GM18499 (cell line): ENCODE measurements around the gene NIPAL4.

Experiments
- ATAC-seq: cut with Tn5 transposase; IDR thresholded peaks from one replicate; pipeline ENCODE4 v1.9.1; 2021; ENCODE audit warnings: moderate number of reproducible peaks; ENCODE audit not compliant: insufficient read depth, unreplicated experiment

Gene NIPAL4

DNA sequence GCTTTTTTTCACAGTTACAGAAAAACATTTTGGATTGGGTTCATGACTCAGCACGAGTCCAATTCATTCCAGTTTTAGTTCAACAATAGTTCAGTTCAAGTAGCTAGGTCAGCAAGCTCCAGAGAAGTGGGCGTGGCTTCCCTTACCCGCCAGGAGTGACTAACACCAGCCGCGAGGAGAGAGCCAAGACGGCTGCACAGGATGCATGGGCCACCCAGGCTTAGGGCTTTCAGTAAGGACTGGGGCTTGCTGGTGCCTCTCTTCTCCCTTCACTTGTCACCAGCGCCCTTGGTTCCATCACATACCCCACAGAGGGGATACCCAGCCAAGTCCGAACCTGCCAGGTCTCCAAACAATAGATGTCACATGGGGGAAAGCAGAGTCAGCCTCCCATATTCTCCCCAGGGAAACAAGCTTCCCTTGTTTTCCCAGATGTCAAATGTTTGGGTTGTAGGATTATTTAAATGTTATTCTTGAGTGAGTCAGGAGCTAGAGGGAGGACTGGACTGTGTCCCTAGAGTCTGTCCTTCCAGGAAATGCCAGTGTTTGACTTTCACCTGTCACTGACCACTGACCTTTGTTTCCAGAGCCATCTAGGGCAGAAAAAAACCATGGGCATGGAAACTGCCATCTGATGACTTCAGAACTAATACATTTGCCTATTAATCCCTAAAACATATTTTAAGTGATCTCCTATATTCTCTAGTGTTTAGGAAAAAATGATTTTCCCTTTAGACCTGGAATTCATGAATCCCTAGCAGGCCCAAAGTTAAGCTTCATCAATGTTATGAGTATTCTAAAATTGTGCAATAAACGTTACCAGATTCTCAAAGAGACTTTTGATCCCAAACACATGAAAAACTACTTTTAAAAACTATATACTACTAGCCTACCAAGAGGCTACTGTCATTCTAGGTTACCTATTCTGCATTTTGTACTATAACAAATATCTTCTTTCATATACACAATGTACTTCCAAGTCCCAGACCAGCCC lies 51.9 kb downstream of the NIPAL4 start:
- no peak for ATAC-seq

DNA sequence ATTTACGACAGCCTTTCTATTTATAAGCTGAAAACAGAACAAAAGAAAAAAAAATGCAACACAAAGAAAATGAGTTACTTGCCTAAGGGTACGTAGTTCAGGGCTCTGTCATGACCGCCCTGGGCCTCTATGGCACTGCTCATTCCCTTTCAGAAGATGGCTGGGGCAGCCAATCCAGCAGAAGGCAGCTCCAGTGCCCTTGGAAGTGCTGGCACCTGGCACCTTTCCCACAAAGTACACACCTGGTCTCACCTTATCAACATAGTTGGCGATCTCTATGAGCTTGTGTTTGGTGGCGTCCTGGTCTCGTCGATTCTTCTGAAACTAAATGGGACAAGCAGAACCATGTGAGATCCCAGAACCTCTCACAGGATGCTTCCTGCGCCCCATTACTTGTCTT lies 53.2 kb downstream of the NIPAL4 start:
- ATAC-seq = no peak

DNA sequence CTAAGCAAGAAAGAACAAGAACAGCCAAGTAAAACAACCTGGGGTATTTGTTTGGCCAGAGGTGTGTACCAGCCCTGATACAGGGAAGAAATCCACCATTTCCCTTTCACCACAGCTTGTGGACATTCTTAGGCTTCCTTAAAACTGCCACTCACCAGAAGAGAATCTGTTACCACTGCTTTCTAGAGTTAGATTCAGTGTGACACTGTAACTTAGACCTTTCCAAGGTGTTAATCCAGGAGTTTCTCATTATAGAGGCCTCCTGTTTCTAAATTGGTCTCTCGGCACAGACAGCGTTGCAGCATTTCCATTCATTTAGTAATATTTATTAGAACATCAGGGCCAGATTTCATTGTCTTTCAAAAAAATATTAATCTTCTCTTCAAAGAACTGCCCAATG lies 55.0 kb downstream of the NIPAL4 start:
- ATAC-seq = no peak

DNA sequence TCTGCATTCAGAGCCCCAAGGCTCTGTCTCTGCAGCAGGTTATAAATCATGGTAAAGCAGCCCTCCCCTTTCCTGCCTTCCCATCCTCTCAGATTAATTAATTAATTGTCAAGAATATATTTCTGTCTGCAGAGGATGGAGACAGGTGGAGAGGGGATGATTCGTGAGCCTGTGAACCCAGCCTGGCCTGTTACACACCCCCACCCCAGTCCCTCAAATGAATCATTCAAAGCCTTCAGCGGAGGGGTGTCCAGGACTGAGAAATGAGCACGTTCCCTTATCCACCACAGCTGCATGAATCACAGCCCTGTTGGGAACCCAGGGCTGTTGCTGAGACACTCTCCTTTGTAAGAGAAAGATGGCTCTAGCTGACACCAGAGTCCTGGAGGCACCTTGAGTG lies 56.0 kb downstream of the NIPAL4 start:
- no peak for ATAC-seq

DNA sequence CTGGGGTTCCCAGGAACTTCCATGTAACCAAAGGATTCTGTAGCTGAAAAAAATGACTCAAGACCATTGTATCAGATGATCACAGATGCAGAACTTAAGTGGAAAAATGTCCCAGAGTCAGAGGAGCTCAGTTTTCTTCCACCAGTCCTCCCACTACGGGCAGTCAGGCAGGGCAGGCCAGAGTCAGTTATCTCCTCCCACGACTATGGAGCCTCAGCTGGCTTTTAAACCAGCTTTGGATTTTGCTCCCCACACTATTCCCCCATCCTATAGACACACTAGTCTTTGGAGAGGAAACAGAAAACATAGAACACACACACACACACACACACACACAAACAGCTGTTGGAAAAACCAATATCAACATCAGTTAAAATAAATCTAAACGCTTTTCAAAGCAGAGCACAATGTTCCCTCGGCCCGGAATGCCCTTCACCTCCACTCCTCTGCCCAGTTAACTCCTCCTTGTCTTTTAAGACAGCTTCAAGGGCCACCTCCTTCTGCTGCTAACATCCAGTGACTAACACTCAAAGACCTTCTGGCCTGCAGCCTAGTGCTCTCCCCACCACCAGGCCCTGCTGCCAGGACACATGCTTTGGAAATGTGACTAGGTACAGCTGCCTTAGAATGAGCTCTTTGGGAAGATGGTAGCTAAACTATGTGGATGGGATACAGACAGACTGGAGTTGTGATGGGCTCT lies 56.8 kb downstream of the NIPAL4 start:
- ATAC-seq = no peak

DNA sequence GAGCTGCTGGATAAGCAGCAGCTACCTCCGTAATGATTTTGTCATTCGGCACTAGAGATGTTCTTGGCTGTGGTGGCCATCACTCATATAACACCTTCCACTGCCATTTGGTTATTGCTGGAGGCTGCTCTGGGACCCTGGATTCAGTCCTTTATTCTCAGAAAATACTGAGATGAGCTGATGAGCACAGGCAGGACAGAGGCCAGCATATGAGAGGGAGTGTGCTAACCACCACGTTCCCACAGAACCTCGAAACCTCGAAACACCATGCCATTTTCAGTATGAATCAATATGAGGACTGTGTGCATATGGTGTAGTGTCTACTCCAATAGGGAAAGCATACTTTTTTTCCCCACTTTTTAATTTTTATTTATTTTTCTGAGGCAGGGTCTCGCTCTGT lies 59.0 kb downstream of the NIPAL4 start:
- ATAC-seq = no peak

DNA sequence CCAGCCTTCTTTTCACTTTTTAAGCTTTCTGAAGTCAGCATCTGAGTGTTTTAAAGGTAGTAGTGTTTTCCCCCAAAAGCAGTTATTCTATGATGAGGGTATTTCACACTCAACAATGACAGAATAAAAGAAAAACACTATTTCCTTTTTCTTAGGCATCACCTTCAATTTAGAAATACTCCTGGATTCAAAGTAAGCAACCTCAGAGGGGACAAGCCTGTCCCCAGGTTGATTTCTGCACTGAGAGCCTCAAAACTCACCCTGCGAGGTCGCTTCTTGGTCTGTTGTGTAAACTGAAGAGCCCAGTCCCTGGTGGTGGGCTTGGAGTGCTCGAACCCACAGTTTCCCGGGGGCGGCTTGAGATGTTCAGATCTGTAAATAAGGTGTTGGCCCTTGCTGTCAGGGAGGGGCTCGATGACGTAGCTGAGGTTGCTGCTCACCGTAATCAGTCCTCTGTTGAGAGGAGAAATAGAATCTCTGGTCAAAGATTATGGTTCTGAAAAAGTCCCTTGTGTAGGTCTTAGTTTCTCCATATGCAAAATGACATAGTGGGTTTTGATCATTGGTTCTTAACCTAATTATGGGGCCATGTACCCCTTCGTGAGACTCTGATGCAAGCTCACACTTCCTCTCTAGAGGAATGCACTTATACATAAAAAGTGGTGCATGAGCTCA lies 59.7 kb downstream of the NIPAL4 start:
- peak; percentile 60 for ATAC-seq

DNA sequence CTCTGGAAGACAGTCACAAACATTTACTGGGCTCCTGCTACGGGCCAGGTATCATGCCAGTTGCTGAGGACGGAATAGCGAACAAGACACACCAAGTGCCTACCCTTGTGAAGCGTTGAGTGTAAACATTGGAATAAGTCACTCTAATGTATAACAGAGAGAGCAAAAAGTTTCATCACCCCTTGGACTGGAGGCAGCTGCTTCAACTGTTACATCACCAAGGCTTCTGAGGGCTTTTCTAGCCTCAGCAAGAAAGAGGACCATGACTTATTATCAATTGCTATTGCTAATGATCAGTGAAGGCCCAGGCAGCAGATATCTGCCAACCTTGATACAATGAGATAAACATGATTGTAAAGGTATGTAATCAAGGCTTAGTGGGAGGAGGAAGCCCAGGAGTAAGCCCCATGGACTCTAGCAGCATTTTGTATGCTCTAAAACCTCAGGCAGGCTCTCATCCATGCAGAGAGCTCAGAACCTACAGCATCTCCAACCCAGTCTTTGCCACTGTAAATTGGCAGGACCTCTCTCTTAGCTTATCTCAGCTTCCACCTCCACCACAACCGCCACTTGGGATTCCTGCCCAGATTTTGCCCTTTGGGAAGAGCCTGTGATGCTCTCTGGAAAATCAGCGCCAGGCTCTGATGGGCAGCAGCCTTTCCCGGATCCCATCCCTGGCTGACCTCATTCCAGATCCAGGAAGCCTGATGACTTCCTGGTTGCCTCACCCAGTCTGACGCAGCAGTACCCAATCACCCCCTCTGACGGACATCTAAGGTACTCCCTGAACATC lies 61.1 kb downstream of the NIPAL4 start:
- ATAC-seq = no peak

DNA sequence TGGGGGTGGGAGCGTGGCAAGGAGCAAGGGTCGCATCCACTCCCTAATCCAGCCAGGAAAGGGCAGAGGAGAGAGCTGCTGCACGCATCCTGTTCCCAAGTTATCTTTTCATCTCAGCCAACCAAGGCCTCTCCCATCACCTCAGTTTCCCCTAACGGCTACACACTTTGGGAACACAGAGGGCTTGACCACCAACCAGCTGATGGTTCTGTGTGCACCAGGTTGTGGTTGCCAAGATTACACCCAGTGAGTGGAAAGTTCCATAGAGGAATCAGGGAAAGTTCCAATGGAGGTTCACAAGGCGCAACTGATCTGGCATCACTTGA lies 61.7 kb downstream of the NIPAL4 start:
- no peak for ATAC-seq

DNA sequence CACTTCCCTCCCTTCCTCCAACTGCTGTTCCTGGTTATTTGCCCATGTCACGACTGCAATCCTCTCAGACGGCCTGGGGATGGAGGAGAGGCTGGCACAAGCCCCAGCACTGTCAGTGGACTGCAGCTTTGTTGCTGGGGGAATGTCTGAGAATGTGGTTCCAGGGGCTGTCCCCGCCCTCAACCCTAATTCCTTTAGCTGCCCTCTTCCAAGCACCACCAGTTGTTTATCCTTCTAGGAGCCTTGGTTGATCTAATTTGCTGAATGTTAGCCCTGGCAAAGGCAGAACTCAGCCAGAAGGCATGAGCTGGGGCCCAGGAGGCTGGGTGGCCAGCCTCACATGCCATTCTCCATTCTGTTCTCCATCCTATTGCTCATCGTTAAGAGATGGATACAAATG lies 64.0 kb downstream of the NIPAL4 start:
- no peak for ATAC-seq
